Stimulated activated CD4-positive, alpha-beta T cell treated with anti-CD3 and anti-CD28 coated beads, Interleukin-4, amount 100 ng/mL, for 24 hours (primary cell): ENCODE measurements around the gene GZMB.
"Not testable (repeated sequence)": the region's sequence is repeated elsewhere in the genome, so short reads cannot be mapped to it uniquely, and the experiment has no call there.

ENCODE experiments used
- DNase-seq: peaks from one replicate; pipeline ENCODE4 v3.0.0-alpha.2; 2020

The GZMB gene

GRCh38 chr14:24634158-24634557, at the start of gene GZMB:
TSS of gene GZMB (minus strand) at chr14:24634190. CDS start at chr14:24634160, 30 bp downstream.
- peak; percentile 72 for DNase-seq

- no peak for DNase-seq
Measured at GRCh38 chr14:24681056-24681455, 47.1 kb upstream of the GZMB start.

- DNase-seq: no peak
Measured at GRCh38 chr14:24680516-24680915, 46.5 kb upstream of the GZMB start.

GRCh38 chr14:24679248-24679961, 45.4 kb upstream of the GZMB start:
- DNase-seq: no peak

GRCh38 chr14:24678801-24679247, 44.8 kb upstream of the GZMB start:
- DNase-seq: peak; percentile 88

GRCh38 chr14:24677956-24678355, 44.0 kb upstream of the GZMB start:
- DNase-seq: no peak

GRCh38 chr14:24674204-24674970, 40.4 kb upstream of the GZMB start:
- DNase-seq: peak; percentile 28

- peak; percentile 76 for DNase-seq
Measured at GRCh38 chr14:24673534-24674203, 39.7 kb upstream of the GZMB start.

- no peak for DNase-seq
Measured at GRCh38 chr14:24673059-24673458, 39.1 kb upstream of the GZMB start.

GRCh38 chr14:24670594-24670993, 36.6 kb upstream of the GZMB start:
- peak; percentile 46 for DNase-seq

GRCh38 chr14:24669651-24670050, 35.7 kb upstream of the GZMB start:
- no peak for DNase-seq

GRCh38 chr14:24665440-24665991, 31.5 kb upstream of the GZMB start:
- peak; percentile 40 for DNase-seq

GRCh38 chr14:24664366-24664765, 30.4 kb upstream of the GZMB start:
- DNase-seq: no peak

- DNase-seq: no peak
Measured at GRCh38 chr14:24662753-24663152, 28.8 kb upstream of the GZMB start.

- no peak for DNase-seq
Measured at GRCh38 chr14:24659916-24660570, 26.1 kb upstream of the GZMB start.

- not testable (repeated sequence) for DNase-seq
Measured at GRCh38 chr14:24648361-24648760, 14.4 kb upstream of the GZMB start.

GRCh38 chr14:24639905-24640304, 5.9 kb upstream of the GZMB start:
- DNase-seq: no peak

GRCh38 chr14:24639270-24639669, 5.3 kb upstream of the GZMB start:
- no peak for DNase-seq

GRCh38 chr14:24633353-24633752, 637 bp downstream of the GZMB start:
- DNase-seq: no peak

GRCh38 chr14:24632761-24633160, 1.2 kb downstream of the GZMB start:
- no peak for DNase-seq

GRCh38 chr14:24632336-24632735, 1.7 kb downstream of the GZMB start:
- no peak for DNase-seq

GRCh38 chr14:24631749-24632335, 2.1 kb downstream of the GZMB start:
- DNase-seq: no peak
